ENCODE results near the gene NSUN7. TPM values are rescaled to one million over a fixed set of nuclear protein-coding genes. Genes with fewer than 3 reads are reported as not detected.

NSUN7 gene
- total RNA-seq, 1 experiment from 2014 or later, result 0.90 TPM

GRCh38 chr4:40789031-40789430, 39.3 kb downstream of the NSUN7 start:
- CTCF ChIA-PET, result no interaction called here
- H3K36me3 ChIP-seq (ENCODE audit: insufficient read depth, low read length, poor library complexity, severe bottlenecking), result no peaks in the 10 kb centered on the region
- DNase-seq (ENCODE audit: low spot score), result no peak
- H3K27ac ChIP-seq (ENCODE audit: low read depth, low read length, poor library complexity, severe bottlenecking), result no peak overlapping the region
- H3K4me3 ChIP-seq (ENCODE audit: low read depth, low read length, poor library complexity, severe bottlenecking), result no peak overlapping the region
- POLR2A ChIA-PET (ENCODE audit: low non-redundant PET), result no interaction called here
- H3K9me3 ChIP-seq (ENCODE audit: low read depth, low read length, poor library complexity, severe bottlenecking), result no peaks in the 10 kb centered on the region
- H3K27me3 ChIP-seq (replicated peaks; ENCODE audit: insufficient read depth, low read depth, low read length, poor library complexity), result no peaks in the 10 kb centered on the region
- intact Hi-C loops (cut with micrococcal nuclease; ENCODE audit: unreplicated experiment), result no loop called here
- no TSS peak for BruUV-seq (replicated peaks)
- H3K4me1 ChIP-seq (ENCODE audit: insufficient read depth, low read length, poor library complexity, severe bottlenecking), result no peaks in the 10 kb centered on the region
- no peak for TF ChIP-seq CTCF (conservative IDR thresholded peaks at IDR 0.05; ENCODE audit: low read depth, low read length)
- TF ChIP-seq EZH2 (IDR thresholded peaks at IDR 0.05; ENCODE audit: borderline replicate concordance, low read depth, low read length, poor library complexity, severe bottlenecking), result no peak

GRCh38 chr4:40789771-40790170, 40.0 kb downstream of the NSUN7 start:
- BruUV-seq (replicated peaks), result no TSS peak
- intact Hi-C loops (cut with micrococcal nuclease; ENCODE audit: unreplicated experiment), result no loop called here
- Histone ChIP-seq H3K36me3 (ENCODE audit: insufficient read depth, low read length, poor library complexity, severe bottlenecking) (no peaks in the 10 kb centered on the region), H3K9me3 (ENCODE audit: low read depth, low read length, poor library complexity, severe bottlenecking) (no peaks in the 10 kb centered on the region), H3K27ac (ENCODE audit: low read depth, low read length, poor library complexity, severe bottlenecking) (no peak overlapping the region), H3K4me3 (ENCODE audit: low read depth, low read length, poor library complexity, severe bottlenecking) (no peak overlapping the region), H3K4me1 (ENCODE audit: insufficient read depth, low read length, poor library complexity, severe bottlenecking) (no peaks in the 10 kb centered on the region), H3K27me3 (replicated peaks; ENCODE audit: insufficient read depth, low read depth, low read length, poor library complexity) (no peaks in the 10 kb centered on the region)
- no peak for TF ChIP-seq EZH2 (IDR thresholded peaks at IDR 0.05; ENCODE audit: borderline replicate concordance, low read depth, low read length, poor library complexity, severe bottlenecking)
- no peak for TF ChIP-seq CTCF (conservative IDR thresholded peaks at IDR 0.05; ENCODE audit: low read depth, low read length)
- ChIA-PET CTCF (no interaction called here), POLR2A (ENCODE audit: low non-redundant PET) (no interaction called here)
- DNase-seq (ENCODE audit: low spot score), result no peak

- H3K27ac ChIP-seq (ENCODE audit: low read depth, low read length, poor library complexity, severe bottlenecking), result no peak overlapping the region
- CTCF ChIA-PET, result no interaction called here
- no peaks in the 10 kb centered on the region for H3K9me3 ChIP-seq (ENCODE audit: low read depth, low read length, poor library complexity, severe bottlenecking)
- intact Hi-C loops (cut with micrococcal nuclease; ENCODE audit: unreplicated experiment), result no loop called here
- no peak overlapping the region for H3K4me3 ChIP-seq (ENCODE audit: low read depth, low read length, poor library complexity, severe bottlenecking)
- no peaks in the 10 kb centered on the region for H3K27me3 ChIP-seq (replicated peaks; ENCODE audit: insufficient read depth, low read depth, low read length, poor library complexity)
- no peak for DNase-seq (ENCODE audit: low spot score)
- POLR2A ChIA-PET (ENCODE audit: low non-redundant PET), result no interaction called here
- H3K4me1 ChIP-seq (ENCODE audit: insufficient read depth, low read length, poor library complexity, severe bottlenecking), result no peaks in the 10 kb centered on the region
- no peak for TF ChIP-seq EZH2 (IDR thresholded peaks at IDR 0.05; ENCODE audit: borderline replicate concordance, low read depth, low read length, poor library complexity, severe bottlenecking)
- TF ChIP-seq CTCF (conservative IDR thresholded peaks at IDR 0.05; ENCODE audit: low read depth, low read length), result no peak
- no peaks in the 10 kb centered on the region for H3K36me3 ChIP-seq (ENCODE audit: insufficient read depth, low read length, poor library complexity, severe bottlenecking)
- no TSS peak for BruUV-seq (replicated peaks)
These were observed 50.3 kb downstream of the NSUN7 start for GRCh38 chr4:40800064-40800463.
